Jurkat, Clone E6-1 (cell line): ENCODE data around the gene CASK.
"Not testable (repeated sequence)": the region's sequence is repeated elsewhere in the genome, so short reads cannot be mapped to it uniquely, and the experiment has no call there.

ENCODE experiments used
- DNase-seq: peaks from one replicate; pipeline ENCODE4 v3.0.0-alpha.2; 2011; ENCODE audit warnings: low read depth, low spot score
- H3K4me3 ChIP-seq: 2 replicates; pipeline ENCODE4 v1.5.1; 2011; ENCODE audit warnings: mild to moderate bottlenecking, low read length, control low read depth, moderate library complexity

Gene CASK

GRCh38 chrX:41672643-41673042 is 250.7 kb downstream of the CASK start:
- DNase-seq, result no peak
- no peak overlapping the region for H3K4me3 ChIP-seq

DNA sequence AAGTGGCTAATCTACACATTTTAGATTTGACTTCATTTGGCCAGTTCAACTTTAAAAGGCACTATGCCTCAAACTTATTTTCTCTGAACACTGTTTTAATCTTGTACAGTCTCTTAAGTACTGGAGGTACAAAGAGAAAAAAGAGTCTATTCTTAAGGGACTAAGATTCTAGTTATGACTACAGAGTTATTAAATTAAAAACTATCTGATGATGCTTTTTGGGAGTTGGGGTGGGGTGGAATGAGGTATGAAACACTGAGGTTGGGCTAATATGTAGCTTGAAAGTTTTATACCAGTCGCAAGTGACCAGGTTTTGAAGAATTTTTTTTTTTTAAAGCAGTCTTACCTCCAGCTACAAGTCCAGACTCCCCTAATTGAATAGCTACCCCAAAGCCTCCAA is 252.3 kb downstream of the CASK start:
- DNase-seq, result no peak
- H3K4me3 ChIP-seq, result no peak overlapping the region

DNA sequence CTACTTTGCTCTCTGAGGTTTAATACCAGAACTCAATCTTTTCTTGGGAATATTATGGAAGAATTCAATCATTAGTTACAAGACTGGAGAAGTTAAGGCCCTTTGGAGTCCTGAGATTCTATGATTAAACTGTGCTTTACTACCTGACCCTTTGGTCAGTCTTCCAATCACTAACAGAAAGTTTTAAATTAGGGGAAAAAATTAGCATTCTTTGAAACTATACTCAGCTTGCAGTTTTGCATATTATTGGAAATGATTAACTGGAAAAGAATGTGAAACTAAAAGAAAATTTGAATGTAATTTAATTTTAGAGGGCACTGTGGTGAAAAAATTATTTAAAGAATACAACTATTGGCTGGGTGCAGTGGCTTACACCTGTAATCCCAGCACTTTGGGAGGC is 253.2 kb downstream of the CASK start:
- no peak for DNase-seq
- no peak overlapping the region for H3K4me3 ChIP-seq

DNA sequence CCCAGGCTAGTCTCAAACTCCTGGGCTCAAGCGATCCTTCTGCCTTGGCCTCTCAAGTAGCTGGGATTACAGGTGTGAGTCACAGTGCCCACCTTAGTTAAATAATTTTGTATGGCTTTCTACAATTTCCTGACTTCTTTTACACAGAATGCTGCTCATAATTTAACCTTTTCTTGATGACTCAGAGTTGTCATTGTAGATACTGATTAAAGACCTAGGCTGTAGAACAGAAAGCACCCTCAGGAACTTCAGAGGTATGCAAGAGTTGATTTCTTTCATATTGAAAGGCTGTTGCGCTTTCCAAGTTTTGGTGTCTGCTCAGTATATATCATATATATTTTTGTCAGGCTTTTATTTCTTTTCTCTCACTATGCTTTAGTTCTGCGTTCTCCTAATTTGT is 255.7 kb downstream of the CASK start:
- H3K4me3 ChIP-seq, result no peak overlapping the region
- DNase-seq, result no peak

DNA sequence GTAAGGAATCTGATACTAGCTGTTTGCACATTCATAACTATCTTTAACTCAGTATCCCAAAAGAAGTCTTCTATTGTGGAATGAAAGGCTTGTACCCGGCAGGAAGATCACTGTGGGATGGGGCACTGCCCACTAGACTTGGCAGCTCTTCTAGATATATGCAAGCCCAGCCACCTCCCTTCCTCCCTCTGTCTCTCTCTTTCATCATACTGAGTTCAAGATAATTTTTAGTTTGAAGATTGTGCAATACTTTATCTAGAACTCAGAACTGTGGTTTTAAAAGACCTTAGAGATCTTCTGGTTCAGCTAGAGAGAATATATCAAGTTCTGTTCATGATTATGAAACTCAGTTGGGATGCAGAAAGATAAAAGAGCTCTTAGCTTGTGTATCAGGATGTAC is 257.1 kb downstream of the CASK start:
- DNase-seq, result no peak
- no peak overlapping the region for H3K4me3 ChIP-seq

- no peak for DNase-seq
- no peak overlapping the region for H3K4me3 ChIP-seq
These were observed 257.7 kb downstream of the CASK start for GRCh38 chrX:41665686-41666085.

DNA sequence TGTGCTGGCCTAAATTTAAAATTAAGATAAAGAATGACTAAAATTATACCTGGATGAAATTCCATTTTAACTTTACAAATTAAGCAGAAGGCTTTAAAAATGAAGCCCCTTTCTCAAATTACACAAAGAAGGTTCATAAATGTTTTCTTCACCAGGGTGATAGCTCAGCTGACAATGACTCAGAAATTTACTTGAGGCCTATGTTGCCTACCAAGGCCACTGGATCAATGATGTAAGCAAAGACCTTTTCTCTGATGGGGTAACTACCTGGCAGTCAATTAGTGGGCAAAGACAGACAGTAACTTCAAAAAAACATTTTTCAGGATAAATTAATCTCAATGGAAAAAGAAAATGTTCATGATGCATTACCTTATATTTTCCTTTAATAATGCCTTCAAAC is 258.4 kb downstream of the CASK start:
- no peak overlapping the region for H3K4me3 ChIP-seq
- no peak for DNase-seq

DNA sequence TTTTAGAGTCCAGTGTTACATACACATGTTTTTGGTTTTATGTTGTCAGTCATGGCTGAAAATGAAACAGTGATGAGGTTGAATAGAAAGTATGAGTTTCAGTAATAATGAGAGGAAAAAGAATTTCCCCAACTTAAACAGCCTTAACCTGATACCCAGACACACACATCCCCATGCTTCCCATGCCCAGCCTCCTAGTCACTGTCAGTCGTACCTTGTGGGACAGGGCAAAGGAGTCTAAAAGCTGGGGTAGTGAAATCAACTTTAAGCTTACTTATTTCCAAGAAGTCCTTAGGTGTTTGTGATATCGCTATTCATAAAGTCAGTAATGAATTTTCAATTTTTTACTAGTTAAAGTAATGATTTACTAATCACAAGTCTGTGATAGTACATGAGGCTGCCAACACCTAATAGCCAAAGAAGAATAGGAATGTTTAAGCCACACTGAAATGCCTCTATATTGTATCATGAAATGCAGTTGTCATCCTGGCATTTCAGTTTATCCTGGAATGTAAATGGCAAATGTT is 258.9 kb downstream of the CASK start:
- DNase-seq, result no peak
- H3K4me3 ChIP-seq, result no peak overlapping the region

DNA sequence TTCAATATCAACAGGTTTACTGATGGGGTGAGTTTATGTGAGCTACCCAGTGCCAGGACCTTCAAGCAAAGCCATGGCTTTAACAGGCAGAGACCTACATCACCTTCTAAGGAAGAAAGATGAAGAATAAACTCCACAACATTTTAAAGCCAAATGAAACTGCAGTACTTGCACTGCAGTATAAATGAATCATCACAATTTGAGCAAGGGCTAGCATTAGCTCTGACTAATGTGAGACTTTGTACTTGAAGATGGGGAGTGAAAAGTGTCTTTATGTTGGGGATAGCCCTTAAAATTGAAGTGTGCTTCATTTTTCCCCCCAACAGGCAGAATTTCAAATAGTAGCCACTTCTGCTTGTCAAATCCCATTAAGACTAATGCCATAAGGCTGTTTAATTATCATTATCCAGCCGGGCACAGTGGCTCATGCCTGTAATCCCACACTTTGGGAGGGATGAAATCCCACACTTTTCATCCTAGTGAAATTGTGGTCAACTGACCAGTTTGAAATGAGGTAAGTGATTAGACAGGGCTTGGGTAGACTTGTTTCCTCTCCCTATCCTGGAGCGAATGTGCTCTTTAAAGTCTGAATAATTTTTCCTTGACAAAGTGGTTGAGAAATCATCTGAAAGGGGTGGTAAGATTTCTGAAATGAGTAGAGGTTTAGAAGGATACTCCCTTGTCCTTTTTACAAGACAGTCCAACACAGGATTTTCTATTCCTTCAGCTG is 261.8 kb downstream of the CASK start:
- no peak for DNase-seq
- H3K4me3 ChIP-seq, result no peak overlapping the region

- no peak overlapping the region for H3K4me3 ChIP-seq
- DNase-seq, result no peak
These were observed 267.7 kb downstream of the CASK start for GRCh38 chrX:41655631-41656030.

DNA sequence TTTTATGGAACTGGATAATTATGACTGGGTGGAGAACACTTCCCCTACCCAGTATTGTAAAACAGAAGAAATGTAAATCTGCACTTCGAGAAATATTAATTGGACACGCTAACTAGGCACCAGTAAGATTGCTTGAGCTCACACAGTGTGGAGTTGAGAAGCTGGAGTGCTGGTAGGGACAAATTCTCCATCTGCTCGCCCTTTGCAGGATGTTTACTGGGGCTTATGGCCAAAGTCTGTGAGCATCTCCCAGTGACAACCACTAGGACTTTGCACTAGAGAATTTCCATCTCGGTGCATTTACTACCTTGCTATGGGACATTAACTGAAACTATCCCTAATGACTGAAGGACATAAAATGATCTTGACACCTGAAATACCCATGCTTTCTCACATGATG is 268.3 kb downstream of the CASK start:
- no peak overlapping the region for H3K4me3 ChIP-seq
- DNase-seq, result no peak

GRCh38 chrX:41653125-41653524 is 270.2 kb downstream of the CASK start:
- H3K4me3 ChIP-seq, result no peak overlapping the region
- DNase-seq, result no peak

DNA sequence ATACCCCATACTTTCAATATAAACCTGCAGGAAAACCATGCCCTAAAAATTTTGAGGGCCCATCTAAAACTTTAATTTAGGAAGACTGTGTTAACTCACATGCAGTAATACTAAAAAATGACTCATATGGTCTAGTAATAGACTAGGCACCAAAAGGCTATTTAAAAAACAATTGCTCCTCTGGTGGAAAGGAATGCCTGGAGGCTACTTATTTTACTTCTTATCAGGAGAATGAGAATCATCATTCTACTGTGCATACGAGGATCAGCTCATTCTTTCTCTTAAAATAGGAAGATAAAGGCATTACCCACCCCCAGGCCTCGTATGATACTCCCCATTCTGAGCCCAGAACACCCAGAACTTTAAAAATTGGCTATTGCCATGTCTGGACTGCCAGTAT is 277.2 kb downstream of the CASK start:
- not testable (repeated sequence) for DNase-seq, H3K4me3 ChIP-seq

- no peak overlapping the region for H3K4me3 ChIP-seq
- no peak for DNase-seq
These were observed 289.1 kb downstream of the CASK start for GRCh38 chrX:41634284-41634683.

- H3K4me3 ChIP-seq, result no peak overlapping the region
- no peak for DNase-seq
These were observed 293.3 kb downstream of the CASK start for GRCh38 chrX:41630091-41630490.

DNA sequence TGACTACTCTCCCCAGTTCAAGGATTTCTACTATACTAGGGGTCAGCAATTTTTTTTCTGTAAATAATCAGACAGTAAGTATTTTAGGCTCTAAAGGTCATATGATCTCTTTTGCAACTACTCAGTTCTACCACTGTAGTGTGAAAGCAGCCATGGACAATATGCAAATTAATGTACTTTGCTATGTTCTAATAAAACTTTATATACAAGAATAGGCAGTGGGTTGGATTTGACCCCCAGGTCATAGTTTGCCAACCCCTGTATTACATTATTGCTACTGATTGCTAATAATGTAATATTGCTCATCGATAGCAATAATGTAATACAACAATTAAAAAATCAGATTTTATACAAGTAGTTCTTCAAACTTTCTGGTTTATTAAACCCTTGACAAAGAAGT is 293.8 kb downstream of the CASK start:
- no peak overlapping the region for H3K4me3 ChIP-seq
- DNase-seq, result no peak

DNA sequence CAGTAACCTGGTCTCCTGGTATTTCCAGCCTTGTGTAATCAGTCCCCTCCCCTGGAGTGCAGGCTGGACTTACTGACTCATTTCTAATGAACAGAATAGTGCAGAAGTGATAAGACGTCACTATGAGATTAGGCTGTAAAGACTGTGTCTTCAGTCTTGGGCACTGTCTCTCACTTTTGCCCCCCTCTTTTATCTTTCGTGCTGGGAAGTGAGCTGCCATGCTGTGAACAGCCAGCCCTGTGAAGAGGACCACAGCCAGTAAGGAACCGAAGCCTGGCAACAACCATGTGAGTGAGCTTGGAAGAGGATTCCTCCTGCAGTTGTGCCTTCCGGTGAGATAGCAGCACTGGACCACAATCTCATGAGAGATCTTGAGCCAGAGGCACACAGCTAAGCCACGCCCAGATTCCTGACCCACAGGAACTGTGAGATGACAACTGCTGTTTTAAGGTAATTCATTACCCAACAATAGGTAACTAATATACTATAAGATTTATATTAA is 302.1 kb downstream of the CASK start:
- no peak overlapping the region for H3K4me3 ChIP-seq
- DNase-seq, result no peak

DNA sequence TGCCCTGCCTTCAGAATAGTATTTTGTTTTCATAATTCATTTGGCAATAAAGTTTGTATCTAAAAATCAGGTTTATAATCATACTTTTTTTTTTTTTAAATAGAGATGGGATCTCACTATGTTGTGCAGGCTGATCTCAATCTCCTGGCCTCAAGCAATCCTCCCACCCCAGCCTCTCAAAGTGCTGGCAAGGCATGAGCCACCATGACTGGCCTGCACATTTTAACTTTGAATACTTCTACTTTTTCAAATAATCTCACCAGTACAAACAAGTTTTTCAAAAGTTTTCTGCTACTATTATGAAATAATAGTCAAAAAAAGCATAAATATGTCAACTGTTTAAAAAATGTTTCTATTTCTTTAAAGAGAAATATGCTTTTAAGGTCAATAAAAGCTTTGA is 304.1 kb downstream of the CASK start:
- DNase-seq, result no peak
- H3K4me3 ChIP-seq, result no peak overlapping the region

DNA sequence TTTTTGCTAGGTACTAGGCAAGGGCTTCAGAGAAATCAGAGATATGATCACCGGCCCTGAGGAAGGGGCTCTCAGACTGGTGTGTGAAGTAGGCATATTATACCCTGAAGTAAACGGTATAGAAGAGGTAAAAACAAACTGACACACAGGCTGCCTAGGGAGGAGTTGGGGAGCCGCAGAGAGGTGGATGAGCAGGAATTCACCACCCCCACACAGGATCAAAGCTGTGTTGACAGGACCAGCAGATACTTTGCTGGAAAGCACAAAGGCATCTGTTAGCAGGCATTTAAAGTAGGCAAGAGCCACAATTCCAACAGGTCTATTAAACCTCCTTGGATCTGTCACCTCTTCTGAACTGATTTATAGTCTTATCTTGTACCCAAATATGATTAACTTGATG is 306.4 kb downstream of the CASK start:
- no peak for DNase-seq
- H3K4me3 ChIP-seq, result no peak overlapping the region

DNA sequence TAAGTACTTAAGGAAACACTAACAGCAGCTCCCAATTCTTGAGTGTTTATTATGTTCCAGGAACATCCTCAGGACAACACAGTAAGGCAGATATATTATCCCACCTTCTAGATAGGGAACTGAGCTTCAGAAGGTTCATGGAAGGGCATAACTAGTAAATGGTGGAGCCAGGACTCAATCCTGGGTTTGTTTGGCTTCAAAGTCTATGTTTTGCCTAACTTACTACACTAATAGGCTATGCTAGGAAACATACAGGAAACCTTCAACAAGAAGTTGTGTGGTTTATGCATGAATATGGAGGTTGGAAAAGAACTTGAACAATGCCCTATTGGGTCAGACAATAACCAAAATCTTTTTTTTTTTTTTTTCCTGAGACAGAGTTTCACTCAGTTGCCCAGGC is 307.1 kb downstream of the CASK start:
- no peak for DNase-seq
- no peak overlapping the region for H3K4me3 ChIP-seq

DNA sequence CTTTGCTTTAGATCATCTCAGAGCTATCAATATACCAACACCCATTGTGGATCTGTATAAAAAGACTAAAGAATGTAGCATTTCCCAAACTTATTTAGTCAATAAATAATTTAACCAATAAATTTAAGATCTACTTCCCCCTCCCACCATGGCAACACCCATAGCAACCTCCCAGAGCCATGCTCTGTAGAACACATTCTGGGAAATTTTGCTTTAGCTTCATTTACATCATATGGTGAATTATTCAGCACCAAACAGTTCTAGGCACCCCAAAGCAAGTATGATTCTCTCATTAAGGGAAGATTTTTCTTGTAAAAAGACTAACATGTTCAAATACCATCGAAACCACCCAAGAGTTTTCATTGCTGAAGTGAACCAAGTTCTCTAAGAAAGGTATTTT is 315.1 kb downstream of the CASK start:
- no peak overlapping the region for H3K4me3 ChIP-seq
- DNase-seq, result no peak
